Right ventricle myocardium superior (tissue), 1 donor: Measurements from ENCODE around the gene ZNF277. TPM values are rescaled to one million over a fixed set of nuclear protein-coding genes. Genes with fewer than 3 reads are reported as not detected.
"Not testable (repeated sequence)": the region's sequence is repeated elsewhere in the genome, so short reads cannot be mapped to it uniquely, and the experiment has no call there.

Experiments used
- ATAC-seq: fragments of 200-7000 bp; cut with Tn5 transposase; one replicate; pipeline ENCODE4 v1.9.1; 2020; ENCODE audit warnings: mild to moderate bottlenecking; ENCODE audit not compliant: poor library complexity
- DNase-seq: peaks from one replicate; pipeline ENCODE4 v3.0.0-alpha.2; 2020
- intact Hi-C: fragments of 100-400 bp; cut with DNase I; formaldehyde crosslinking; loops from one replicate; pipeline ENCODE4 v1.11.2; 2022
- total RNA-seq: library from RNA; stranded (reverse); fragmentation: NEBNext Ultra II Directional; extraction: Animal tissue kit (Norgen Biotek cat#: 25700); gene quantifications from one replicate; pipeline ENCODE4 v1.2.1, GENCODE V29; 2021
- donor health status: DM: no; HTN: yes; CAD: no; lungs with severe emphysema.

The ZNF277 gene
- total RNA-seq, 1 donor from 2014 or later = 12.6 TPM

DNA sequence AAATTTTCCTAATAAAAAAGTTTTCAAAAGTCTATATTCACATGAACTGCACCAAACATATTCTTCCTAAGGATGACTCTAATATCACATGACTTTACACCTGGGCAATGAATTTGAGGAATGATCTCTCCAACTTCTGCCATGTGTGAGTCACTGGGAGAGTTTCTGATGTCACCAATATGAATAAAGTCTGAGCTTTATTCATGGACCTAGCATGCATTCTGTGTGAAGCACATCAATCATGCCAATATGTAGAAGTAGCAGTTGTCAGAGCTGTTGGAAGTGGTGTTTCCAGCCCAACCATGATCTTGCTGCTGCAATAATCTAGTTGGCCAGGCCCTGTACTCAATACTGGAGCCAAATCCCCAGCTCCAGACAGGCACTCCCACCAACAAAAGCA lies 152.0 kb downstream of the ZNF277 start:
- no peak for ATAC-seq
- intact Hi-C loops = no loop called here
- no peak for DNase-seq

DNA sequence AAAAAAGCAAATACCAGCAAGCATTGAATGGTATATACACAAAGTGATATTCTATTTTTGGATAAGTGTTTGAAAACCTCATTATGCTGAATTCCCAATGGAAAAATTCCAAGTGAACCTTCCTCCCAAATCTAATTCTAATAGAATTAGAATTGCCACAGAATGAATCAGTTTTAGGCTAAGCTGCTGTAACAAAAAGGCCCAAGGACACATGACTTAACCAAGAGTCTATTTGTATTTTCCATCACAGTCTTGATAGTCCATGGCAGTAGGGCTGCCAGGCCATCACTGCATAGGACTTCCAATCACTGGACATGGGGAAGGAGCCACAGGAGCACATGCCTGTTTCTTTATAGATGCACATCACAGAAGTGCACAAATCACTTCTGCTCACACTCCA lies 152.6 kb downstream of the ZNF277 start:
- DNase-seq = no peak
- intact Hi-C loops = no loop called here
- no peak for ATAC-seq

DNA sequence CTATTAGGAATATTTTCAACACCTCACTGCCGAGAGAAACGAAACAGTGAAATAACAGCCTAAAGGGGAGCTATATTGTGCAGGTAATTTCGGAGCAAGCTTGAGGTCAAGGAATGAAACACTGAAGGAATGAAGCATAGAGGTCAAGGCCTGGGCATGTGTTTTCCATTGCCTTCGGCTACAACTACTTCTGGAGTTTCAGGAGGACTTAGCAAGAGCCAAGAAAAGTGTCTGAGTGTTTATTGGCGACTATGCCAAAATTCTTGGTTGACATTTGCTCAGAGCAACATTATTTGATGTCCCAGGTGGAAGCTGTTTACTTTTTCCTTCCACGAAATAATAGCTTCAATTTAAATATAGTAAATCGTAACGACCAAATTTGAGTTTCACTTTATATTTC lies 154.2 kb downstream of the ZNF277 start:
- ATAC-seq (no peak), DNase-seq (no peak)
- intact Hi-C loops = no loop called here

DNA sequence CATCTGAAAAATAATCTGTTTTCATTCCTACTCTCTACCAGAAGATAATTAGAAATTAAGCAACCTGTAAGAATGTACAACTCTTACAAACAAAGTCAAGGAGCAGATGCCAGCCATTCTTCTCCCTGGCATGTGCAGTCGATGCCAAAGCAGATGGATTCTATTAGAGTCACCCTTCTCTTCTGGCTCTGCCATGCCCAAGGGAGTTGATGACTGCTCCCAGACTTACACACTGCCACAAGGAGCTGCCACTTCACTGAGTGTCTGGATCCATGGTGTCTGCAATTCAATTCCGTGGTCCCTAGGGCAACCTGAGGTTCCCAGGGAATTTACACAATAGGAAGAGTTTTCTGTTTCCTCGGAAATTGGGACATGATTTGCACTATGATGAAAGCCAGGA lies 154.7 kb downstream of the ZNF277 start:
- ATAC-seq (no peak), DNase-seq (no peak)
- intact Hi-C loops = no loop called here

DNA sequence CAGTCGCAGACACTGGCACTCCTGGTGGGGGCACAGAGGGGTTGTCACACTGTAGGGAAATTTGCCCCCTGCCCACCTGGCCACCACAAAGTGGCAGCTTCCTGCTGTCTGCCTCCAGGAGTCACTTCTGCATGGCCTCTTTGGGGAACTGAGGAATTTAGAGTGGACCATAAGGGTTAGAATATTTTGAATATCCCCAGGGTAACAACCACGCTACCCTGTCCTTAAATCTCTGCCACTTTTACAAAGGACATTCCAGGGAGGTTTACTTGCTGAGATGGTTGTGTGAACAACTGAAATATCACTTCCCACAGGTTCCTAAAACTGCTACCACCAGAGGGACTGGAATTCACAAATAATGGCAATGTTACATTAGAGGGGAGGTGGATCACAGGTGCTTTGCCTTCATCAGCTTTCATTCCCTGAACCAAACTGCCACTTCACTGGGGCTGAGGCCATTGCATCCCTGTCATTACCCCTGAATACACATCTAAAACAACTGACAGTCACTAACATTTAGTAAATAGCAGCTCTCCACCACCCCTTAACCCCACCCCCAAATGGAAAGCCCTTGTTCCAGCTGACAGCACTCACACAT lies 155.7 kb downstream of the ZNF277 start:
- DNase-seq = no peak
- intact Hi-C loops = no loop called here

DNA sequence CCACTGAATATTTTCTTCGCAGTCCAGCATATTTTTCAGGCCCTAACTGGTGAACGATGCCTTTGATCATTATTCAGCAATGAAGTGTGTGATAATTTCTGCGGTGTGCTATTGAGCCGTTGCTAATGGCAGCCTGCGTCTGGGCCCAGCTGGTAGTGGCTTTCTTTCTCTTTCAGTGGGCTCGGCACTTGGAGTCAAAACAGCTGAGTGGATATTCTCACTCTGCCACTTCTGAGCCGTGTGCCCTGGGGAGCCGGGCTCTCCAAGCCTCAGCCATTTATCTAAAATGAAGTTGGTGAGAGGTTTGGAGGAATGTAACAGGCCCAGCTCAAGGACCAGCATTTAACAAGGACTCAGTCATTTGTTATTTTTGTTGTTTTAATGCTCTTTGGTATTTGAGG lies 156.2 kb downstream of the ZNF277 start:
- intact Hi-C loops = no loop called here
- DNase-seq (no peak), ATAC-seq (no peak)

More for the DNA sequence above, 155.7 kb downstream of the ZNF277 start:
- no peak for ATAC-seq

DNA sequence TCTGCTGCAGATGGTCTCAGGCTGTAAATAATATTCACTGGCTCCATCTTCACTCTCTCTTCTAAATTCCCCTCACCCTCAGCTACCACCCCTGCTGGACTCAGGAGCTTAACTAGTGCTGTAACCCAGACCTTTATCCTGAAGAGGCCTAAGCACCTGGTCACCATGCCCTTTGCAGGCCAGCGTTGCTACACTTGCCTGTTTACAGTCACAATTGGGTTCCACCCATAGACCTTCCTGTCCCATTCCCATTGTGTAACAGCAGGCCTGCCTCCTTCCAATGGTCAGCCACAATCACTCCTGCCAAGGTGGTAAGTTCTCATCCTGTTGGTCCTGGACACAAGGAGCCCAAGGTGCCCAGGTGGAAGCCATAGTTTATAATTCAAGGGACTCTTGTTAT lies 157.9 kb downstream of the ZNF277 start:
- no peak for ATAC-seq
- no peak for DNase-seq
- intact Hi-C loops = no loop called here

DNA sequence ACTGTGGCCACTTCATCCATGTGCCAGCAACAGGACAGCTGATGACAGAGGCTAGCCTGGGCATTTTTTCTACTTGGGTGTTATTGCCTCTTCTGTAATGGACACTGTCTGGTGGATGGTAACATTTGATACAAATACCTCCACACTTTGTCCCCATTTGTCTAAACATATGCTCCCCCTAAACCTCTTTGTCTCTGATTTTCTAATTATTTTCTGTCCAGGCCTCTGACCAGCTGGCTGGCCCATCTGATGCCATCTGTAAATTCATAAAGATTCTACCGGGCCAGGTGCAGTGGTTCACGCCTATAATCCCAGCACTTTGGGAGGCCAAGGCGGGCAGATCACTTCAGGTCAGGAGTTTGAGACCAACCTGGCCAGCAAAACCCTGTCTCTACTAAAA lies 159.1 kb downstream of the ZNF277 start:
- ATAC-seq = no peak
- no peak for DNase-seq
- intact Hi-C loops = no loop called here

DNA sequence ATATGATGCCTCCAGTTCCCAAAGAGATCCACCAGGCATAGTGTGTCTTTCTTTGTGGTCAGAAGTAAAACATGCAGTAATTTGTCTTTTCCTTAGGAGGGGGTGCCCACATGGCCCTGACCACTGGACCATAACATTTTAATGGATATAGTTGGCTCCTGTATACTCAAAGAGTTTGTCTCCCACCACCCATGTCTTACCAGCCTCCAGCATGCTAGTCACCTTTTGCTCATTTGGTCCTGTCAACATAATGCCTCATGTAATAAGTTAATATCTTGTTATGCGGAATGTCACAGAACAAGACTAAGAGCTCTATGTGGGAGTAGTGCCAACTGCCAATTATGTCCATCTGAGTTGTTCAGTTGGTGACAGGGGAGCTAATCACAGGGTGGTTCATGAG lies 160.4 kb downstream of the ZNF277 start:
- ATAC-seq (no peak), DNase-seq (no peak)
- intact Hi-C loops = no loop called here

DNA sequence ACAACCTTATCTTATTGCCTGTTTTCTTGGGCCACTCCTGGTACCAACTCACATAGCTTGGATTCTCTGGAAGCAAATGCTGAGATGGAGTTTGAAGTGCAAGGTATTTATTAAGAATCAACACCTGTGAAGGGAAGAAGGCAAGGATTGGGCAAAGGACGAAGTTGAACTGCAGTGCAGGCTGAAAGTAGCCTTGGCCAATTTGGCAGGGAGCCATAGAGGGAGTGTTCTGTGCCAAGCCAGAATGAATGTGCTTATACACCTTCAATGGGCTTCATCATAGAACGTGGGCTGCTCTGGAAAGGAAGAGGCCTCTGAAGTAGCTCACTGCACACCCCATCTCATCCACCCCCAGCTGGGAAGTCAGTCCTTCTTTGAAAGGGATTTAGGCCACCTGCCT lies 163.9 kb downstream of the ZNF277 start:
- no peak for DNase-seq
- intact Hi-C loops = no loop called here
- no peak for ATAC-seq

DNA sequence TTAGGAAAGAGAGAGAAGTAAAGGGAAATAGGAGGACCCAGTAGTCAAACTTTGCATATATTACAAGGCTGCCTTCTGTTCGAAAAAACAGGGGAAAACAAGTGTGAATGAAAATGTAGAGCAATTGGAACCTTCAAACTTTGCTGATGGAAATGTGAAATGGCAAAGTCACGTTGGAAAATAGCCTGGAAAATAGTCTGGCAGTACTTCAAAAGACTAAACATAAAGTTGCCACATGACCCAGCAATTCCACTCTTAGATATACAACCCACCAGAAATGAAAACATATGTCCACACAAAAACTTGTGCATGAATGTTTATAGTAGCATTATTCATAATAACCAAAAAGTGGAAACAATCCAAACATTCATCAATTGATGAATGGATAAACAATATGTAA lies 165.2 kb downstream of the ZNF277 start:
- no peak for ATAC-seq
- no peak for DNase-seq
- intact Hi-C loops = no loop called here

DNA sequence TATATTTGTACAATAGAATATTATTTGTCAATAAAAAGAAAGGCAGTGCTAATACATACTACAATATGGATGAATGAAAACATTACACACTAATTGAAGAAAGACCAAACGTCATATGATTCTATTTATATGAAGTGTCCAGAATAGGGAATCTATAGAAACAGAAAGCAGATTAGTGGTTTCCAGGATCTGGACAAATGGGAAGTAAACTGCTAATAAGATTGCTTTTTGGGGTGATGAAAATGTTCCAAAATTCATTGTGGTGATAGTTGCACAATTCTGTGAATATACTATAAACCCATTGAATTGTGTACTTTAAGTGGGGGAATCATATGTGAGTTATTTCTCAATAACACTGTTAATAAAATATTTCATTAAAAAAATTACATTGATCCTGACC lies 165.6 kb downstream of the ZNF277 start:
- intact Hi-C loops = no loop called here
- DNase-seq (no peak), ATAC-seq (no peak)

DNA sequence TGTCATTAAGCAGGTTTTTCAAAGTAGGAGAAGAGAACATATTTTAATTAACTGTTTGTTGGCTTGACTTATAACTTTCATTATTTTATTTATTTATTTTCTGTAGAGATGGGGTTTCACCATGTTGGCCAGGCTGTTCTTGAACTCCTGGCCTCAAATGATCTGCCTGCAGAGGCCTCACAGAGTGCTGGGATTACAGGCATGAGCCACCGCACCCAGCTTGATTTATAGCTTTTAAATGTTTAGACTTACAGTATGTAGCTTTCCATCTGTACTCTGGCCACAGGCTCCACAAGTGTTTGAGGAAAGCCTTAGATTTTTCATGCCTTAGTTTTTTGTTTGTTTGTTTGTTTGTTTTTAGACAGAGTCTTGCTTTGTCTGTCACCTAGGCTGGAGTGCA lies 171.1 kb downstream of the ZNF277 start:
- intact Hi-C loops = no loop called here
- no peak for DNase-seq
- no peak for ATAC-seq

DNA sequence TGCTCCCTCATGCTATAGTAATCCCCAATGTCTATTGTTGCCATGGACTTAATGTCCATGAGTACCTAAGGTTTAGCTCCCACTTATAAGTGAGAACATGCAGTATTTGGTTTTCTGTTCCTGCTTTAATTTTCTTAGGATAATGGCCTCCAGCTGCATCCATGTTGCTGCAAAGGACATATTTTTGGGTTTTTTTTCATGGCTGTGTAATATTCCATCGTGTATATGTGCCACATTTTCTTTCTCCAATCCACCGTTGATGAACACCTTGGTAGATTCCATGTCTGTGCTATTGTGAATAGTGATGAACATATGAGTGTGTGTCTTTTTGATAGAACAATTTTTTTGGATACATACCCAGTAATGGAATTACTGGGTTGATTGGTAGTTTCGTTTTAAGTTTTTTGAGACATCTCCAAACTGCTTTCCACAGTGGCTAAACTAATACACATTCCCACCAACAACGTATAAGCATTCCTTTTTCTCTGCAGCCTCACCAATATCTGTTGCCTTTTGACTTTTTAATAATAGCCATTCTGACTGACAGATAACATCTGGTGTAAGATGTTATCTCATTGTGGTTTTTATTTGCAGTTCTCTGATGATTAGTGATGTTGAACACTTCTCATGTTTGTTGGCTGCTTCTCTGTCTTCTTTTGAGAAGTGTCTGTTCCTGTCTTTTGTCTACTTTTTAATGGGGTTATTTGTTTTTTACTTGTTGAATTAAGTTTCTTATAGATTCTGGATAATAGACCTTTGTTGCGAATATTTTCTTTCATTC lies 175.0 kb downstream of the ZNF277 start:
- ATAC-seq (no peak), DNase-seq (no peak)
- intact Hi-C loops = loop anchor here (10.0 kb wide), 1 partner anchor 167 kb away; no protein-coding TSS in a partner anchor

DNA sequence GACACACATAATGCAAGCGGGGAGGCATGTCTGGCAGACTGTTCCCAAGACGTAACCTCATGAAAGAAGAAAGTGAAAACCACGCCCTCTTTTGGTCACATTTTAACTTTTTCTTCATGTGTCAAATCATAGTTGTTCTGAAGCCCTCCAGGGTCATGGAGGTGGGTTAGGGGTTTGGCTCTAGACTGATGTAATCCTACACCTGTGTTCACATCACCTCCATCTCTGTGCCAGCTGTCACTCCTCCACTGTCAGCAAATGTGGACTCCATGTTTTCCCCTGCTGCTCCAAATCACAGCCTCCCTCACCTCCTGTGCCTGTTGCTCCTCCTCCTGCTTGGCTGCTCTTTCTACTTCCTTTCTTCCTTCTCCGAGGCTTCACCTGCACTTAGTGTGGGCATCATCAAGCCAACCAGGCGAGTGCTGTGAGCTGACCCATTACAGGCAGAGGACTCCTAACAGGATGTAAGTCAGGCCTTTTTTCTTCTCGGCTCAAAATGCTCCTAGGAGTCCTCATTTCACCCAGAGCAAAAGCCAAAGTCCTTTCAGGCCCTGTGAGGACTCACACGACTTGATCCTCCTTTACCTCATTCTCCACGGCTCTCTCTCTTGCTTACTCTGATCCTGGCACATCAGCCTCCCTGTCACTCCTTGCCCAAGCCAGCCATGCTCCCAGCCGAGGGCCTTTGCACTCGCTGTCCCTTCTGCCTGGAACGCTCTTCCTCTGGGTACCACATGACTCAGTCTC lies 177.3 kb downstream of the ZNF277 start:
- DNase-seq (no peak), ATAC-seq (no peak)
- intact Hi-C loops = loop anchor here (10.0 kb wide), 1 partner anchor 169 kb away; no protein-coding TSS in a partner anchor

DNA sequence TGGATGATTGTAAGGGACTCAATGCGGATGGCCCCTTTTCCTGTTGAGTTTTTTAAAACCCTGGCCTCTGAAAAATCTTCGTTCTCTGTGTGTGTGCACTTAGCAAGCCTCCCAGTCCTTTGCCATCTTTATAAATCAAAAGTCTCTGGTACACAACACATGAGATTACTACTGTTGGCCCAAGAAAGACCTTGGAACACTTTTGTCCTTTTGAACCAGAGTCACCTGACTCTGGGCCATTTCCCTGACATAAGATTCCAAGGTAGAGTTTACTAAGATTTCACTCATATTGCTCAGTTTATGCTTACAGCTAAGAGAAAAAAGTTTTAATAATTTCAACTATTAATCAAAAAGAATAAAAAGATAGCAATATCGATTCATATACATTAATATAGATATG lies 179.0 kb downstream of the ZNF277 start:
- ATAC-seq (no peak), DNase-seq (no peak)
- intact Hi-C loops = loop anchor here (10.0 kb wide), 1 partner anchor 171 kb away; no protein-coding TSS in a partner anchor

DNA sequence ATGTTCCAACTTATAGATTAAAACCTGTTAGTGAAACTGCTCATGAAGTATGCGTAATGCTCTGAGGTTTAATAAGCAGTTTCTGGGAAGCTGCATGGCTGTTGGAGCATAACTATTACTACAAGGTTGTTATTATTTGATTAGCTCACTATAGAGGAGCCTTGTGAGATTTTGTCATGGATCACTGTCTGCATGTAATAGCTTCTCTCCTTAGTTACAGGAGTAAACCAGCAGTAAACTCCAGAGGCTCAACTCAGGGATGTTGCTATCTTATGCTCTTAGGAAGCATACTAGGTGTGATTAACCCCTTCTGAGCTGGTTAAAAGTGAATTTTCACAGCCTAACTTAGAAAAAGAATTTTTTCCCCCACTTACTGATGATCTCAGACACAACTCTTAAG lies 180.1 kb downstream of the ZNF277 start:
- intact Hi-C loops = loop anchor here (10.0 kb wide), 1 partner anchor 172 kb away; no protein-coding TSS in a partner anchor
- ATAC-seq (no peak), DNase-seq (no peak)

DNA sequence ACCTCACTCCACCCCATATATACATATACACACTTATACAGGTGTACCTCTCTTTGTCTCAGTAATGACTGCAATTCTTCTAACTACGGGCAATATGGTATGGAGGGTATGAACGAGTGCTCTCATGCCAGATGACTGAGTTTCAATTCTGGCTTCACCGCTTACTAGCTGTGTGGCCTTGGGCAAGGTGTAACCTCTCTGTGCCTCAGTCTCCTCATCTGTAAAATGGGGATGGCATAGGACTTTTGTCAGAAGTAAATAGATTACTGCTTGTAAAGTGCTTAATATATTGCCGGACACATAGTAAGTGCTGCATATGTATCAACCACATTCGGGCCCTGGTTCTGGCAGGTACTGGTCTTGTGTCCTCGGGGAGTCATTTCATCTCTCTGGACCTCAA lies 183.7 kb downstream of the ZNF277 start:
- intact Hi-C loops = no loop called here
- DNase-seq (no peak), ATAC-seq (no peak)

DNA sequence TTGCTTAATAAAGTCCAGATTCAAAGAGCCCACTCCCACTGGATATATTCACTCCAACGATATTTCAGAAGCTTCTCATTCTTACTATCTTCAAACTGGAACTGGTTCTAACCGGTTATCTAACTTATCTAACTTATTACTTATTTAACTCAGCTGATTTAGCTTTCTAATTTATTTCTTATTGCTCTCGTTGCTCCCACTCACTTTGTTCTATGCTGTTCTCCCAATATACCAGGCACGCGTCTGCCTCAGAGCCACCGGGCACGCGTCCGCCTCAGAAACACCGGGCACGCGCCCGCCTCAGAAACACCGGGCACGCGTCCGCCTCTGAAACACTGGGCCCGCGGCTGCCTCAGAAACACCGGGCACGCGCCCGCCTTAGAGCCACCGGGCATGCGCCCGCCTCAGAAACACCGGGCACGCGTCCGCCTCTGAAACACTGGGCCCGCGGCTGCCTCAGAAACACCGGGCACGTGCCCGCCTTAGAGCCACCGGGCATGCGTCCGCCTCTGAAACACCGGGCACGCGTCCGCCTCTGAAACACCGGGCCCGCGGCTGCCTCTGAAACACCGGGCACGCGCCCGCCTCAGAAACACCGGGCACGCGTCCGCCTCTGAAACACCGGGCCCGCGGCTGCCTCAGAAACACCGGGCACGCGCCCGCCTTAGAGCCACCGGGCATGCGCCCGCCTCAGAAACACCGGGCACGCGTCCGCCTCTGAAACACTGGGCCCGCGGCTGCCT lies 184.8 kb downstream of the ZNF277 start:
- ATAC-seq = peak; percentile 77
- intact Hi-C loops = not testable (repeated sequence)

More for the DNA sequence above, 184.8 kb downstream of the ZNF277 start:
- DNase-seq = peak; percentile 81
